ENCODE measurements around the gene TAX1BP3. TPM values are rescaled to one million over a fixed set of nuclear protein-coding genes. Genes with fewer than 3 reads are reported as not detected.

The TAX1BP3 gene
- total and polyA plus RNA-seq, 2 of the 4 experiments (the other 2 are of a cell fraction) = 146 to 176 TPM

DNA sequence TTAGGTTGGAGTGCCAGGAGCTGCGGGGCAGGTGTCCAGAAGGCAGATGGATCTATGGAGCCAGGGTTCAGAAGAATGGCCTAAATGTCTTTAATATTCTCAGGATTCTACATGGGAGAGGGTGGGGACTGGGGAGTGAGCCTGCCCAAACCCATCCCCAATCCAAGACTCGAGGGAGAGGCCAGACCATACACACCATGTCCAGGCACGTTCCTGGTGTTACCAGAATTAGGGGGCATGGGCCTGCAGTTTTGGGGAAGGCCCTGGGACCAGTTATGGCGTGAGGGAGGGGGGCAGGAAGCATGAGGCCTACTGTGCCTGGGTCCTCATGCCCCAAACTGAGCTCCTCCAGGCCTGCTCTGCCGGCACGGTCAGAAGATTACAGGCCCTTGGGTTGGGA lies 1.9 kb downstream of the TAX1BP3 start:
- Histone ChIP-seq H3K9ac (ENCODE audit: low read depth, low read length) (no peak overlapping the region), H3K56ac (ENCODE audit: extremely low read depth, insufficient read depth, low read length) (no peak overlapping the region), H4K8ac (ENCODE audit: low read depth in 2 of 2, low read length in 2 of 2) (peak overlapping the region in 1 of 2 experiments; percentile 5; a peak in 1 of 4 replicates), H2AK5ac (ENCODE audit: low read depth, low read length) (peak overlapping the region; percentile 23; the same call in 1 of the 2 replicates), H3K36me3 (ENCODE audit: control insufficient read depth, insufficient read depth, low read length) (peaks cover 36% of the 10 kb centered on the region), H3K9me1 (ENCODE audit: insufficient read depth, low read length) (peaks cover 17% of the 10 kb centered on the region), H3K27me3 (ENCODE audit: control insufficient read depth, insufficient read depth, low read length) (no peaks in the 10 kb centered on the region), H3K79me1 (ENCODE audit: low read depth in 1 of 2, low read length in 2 of 2) (peaks cover 6 to 61% of the 10 kb centered on the region in 2 experiments; a peak in 3 of 4 replicates), H3K23ac (ENCODE audit: low read depth, low read length) (peak overlapping the region; percentile 69), H2BK120ac (ENCODE audit: low read depth, low read length) (no peak overlapping the region), H4K91ac (ENCODE audit: insufficient read depth, low read depth, low read length) (no peak overlapping the region), H3K4ac (ENCODE audit: low read depth, low read length) (peak overlapping the region; percentile 29; the same call in 1 of the 2 replicates), H3K4me2 (ENCODE audit: low read depth, low read length) (peak overlapping the region; percentile 31), H3K27ac (ENCODE audit: insufficient read depth, low read length) (peak overlapping the region; percentile 41; the same call in 1 of the 2 replicates), H2BK15ac (ENCODE audit: low read depth, low read length) (no peak overlapping the region), H3K14ac (replicated peaks; ENCODE audit: low read depth, low read length) (no peak overlapping the region), H2AFZ (replicated peaks; ENCODE audit: low read length, poor library complexity) (no peak overlapping the region), H3K4me1 (ENCODE audit: control insufficient read depth, insufficient read depth, low read length) (peaks cover 10% of the 10 kb centered on the region), H4K20me1 (ENCODE audit: insufficient read depth, low read length) (peaks cover 50% of the 10 kb centered on the region), H2AK9ac (replicated peaks; ENCODE audit: low read depth, low read length, poor library complexity) (peak overlapping the region; percentile 18), H2BK20ac (ENCODE audit: low read depth, low read length) (no peak overlapping the region), H3K9me3 (ENCODE audit: control insufficient read depth, insufficient read depth, low read length) (no peaks in the 10 kb centered on the region), H3K18ac (ENCODE audit: low read depth, low read length) (no peak overlapping the region), H3K4me3 (ENCODE audit: insufficient read depth, low read depth, low read length) (no peak overlapping the region), H2BK5ac (ENCODE audit: low read depth, low read length, poor library complexity, severe bottlenecking) (peak overlapping the region; percentile 37), H4K5ac (ENCODE audit: low read depth, low read length) (peak overlapping the region; percentile 46; the same call in 1 of the 2 replicates)
- CTCF ChIA-PET = no interaction called here
- dilution Hi-C loops (cut with HindIII; ENCODE audit: low sequenced_read_pairs, unreplicated experiment) = no loop called here
- BruUV-seq (replicated peaks) = no TSS peak
- in situ Hi-C loops (cut with MboI; ENCODE audit: low sequenced_read_pairs) = no loop called here
- intact Hi-C loops (cut with micrococcal nuclease) = loop anchor here (5.0 kb wide), 1 partner anchor 56 kb away; the partner anchor contains the start of gene HASPIN
- WGBS, 2 experiments (ENCODE audit: extremely low coverage in 2 of 2, insufficient read length in 1 of 2) = 80% methylated on average over 1 of the region's 6 CpGs; no CpG with 5 or more reads in 1 of the 2 experiments
- no peak for ATAC-seq (ENCODE audit: low read depth)
- no peak for DNase-seq
- POLR2A ChIA-PET (ENCODE audit: unreplicated experiment) = no interaction called here
- TF ChIP-seq RCOR1 (IDR thresholded peaks at IDR 0.05; ENCODE audit: insufficient replicate concordance, low read length) = no peak
- TF ChIP-seq CEBPB (IDR thresholded peaks at IDR 0.05; ENCODE audit: low read depth, low read length) = no peak
- no peak for TF ChIP-seq CHD1 (IDR thresholded peaks at IDR 0.05; ENCODE audit: low read depth, low read length)
- no peak for TF ChIP-seq MAFK (IDR thresholded peaks at IDR 0.05; ENCODE audit: low read depth, low read length)
- no peak for TF ChIP-seq POLR2A (IDR thresholded peaks at IDR 0.05; ENCODE audit: low read depth, low read length)
- no peak for TF ChIP-seq MAZ (IDR thresholded peaks at IDR 0.05; ENCODE audit: borderline replicate concordance, low read depth, low read length)
- TF ChIP-seq, protein P1, sequence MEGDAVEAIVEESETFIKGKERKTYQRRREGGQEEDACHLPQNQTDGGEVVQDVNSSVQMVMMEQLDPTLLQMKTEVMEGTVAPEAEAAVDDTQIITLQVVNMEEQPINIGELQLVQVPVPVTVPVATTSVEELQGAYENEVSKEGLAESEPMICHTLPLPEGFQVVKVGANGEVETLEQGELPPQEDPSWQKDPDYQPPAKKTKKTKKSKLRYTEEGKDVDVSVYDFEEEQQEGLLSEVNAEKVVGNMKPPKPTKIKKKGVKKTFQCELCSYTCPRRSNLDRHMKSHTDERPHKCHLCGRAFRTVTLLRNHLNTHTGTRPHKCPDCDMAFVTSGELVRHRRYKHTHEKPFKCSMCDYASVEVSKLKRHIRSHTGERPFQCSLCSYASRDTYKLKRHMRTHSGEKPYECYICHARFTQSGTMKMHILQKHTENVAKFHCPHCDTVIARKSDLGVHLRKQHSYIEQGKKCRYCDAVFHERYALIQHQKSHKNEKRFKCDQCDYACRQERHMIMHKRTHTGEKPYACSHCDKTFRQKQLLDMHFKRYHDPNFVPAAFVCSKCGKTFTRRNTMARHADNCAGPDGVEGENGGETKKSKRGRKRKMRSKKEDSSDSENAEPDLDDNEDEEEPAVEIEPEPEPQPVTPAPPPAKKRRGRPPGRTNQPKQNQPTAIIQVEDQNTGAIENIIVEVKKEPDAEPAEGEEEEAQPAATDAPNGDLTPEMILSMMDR (conservative IDR thresholded peaks at IDR 0.05; ENCODE audit: low read depth, low read length) = no peak
- no peak for TF ChIP-seq SMC3 (IDR thresholded peaks at IDR 0.05; ENCODE audit: low read depth, low read length)
- TF ChIP-seq, protein P2, sequence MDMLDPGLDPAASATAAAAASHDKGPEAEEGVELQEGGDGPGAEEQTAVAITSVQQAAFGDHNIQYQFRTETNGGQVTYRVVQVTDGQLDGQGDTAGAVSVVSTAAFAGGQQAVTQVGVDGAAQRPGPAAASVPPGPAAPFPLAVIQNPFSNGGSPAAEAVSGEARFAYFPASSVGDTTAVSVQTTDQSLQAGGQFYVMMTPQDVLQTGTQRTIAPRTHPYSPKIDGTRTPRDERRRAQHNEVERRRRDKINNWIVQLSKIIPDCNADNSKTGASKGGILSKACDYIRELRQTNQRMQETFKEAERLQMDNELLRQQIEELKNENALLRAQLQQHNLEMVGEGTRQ (IDR thresholded peaks at IDR 0.05; ENCODE audit: low read depth, low read length) = no peak
- no peak for TF ChIP-seq MXI1 (IDR thresholded peaks at IDR 0.05; ENCODE audit: borderline replicate concordance, low read depth, low read length)

All from IMR-90 (cell line).